Left lobe of liver (tissue), 2 donors: Measurements from ENCODE around the gene RSPRY1. TPM values are rescaled to one million over a fixed set of nuclear protein-coding genes. Genes with fewer than 3 reads are reported as not detected.
"Not testable (repeated sequence)": the region's sequence is repeated elsewhere in the genome, so short reads cannot be mapped to it uniquely, and the experiment has no call there.

Experiments used
- ATAC-seq: fragments of 200-7000 bp; cut with Tn5 transposase; one replicate; pipeline ENCODE4 v1.9.1; 2020; ENCODE audit warnings: mild to moderate bottlenecking, moderate library complexity
- DNase-seq: peaks from one replicate; pipeline ENCODE4 v3.0.0-alpha.2; 2020; ENCODE audit warnings: low spot score
- total RNA-seq: library from RNA; stranded (reverse); gene quantifications from one replicate; pipeline ENCODE4 v1.2.1, GENCODE V29; 2021
- donor health status: DM: no; HTN: no; CAD: no; lungs with moderate emphysema.
- donor health status: DM: no; HTN: yes; CAD: no.

The RSPRY1 gene
- total RNA-seq, 1 donor from 2014 or later = 18.1 TPM

DNA sequence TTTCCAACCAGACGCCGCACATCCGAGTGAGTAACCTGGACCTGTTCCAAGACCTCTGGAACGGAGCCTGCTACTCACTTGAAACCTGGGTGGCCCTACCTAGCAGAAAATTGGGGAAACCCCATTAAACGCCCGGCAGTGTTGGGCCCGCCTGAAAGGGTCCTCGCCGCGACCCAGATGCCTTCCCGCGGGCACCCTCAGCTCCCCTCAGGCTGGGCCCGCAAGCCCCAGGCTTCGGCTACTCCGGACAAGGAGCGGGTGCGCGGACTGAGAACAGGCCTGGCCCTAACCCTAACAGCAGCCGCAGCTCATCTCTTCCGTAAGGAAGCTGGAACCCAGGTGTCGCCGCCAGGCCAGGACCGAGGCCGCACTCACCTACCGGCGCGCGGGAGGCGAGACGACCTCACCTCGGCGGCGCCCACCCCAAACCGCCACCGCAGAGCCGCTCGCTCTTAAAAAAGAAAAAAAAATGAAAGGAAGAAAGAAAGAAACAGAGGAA, 634 bp upstream of the RSPRY1 start:
- DNase-seq (peak; percentile 63), ATAC-seq (peak; percentile 41)

DNA sequence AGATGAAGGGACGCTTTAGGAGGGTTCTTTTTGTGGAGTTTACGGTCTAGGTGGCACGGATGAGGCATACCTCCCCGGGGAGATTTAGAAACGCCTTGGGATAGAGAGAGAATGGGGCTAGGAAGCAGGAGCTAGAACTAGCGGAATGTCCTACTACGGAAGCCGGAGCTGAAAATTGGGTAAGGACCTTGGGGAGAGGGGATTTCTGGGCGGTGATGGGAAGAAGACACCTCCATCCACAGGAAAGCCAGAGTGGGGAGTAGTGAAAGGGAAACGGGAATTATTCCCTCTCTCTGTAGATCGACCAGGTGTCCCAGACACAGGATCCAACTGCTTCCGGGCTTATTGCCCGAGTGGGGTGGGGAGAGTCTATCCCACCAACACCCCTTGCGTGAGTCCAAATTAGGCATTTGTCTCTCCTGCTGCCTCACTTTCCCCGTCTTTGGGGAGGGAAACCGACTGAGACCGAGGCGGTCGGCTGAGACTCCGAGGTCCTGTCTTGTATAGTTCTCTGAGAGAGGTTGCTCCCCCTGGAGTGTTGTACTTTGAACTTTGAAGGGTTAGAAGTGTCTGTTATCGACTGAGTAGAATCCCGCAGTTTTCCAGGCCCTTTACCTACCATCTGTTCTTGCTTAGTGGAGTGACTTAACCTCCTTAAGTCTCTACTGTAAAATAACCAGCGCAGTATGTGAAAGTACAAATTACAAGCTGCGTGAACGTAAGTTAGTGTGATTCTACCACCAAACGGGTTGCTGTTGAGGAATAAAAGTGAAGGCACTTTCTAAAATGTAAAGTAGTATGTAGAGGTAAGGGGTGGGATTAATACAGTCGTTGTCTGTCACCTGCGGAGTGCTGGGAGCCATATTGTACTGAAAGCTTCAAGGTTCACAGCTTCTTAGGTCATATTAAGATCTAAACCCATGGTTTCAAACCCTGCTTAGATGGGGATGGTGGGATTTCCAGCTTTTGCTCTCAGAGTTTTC, 1.0 kb downstream of the RSPRY1 start:
- ATAC-seq = peak; percentile 33
- DNase-seq = peak; percentile 49

DNA sequence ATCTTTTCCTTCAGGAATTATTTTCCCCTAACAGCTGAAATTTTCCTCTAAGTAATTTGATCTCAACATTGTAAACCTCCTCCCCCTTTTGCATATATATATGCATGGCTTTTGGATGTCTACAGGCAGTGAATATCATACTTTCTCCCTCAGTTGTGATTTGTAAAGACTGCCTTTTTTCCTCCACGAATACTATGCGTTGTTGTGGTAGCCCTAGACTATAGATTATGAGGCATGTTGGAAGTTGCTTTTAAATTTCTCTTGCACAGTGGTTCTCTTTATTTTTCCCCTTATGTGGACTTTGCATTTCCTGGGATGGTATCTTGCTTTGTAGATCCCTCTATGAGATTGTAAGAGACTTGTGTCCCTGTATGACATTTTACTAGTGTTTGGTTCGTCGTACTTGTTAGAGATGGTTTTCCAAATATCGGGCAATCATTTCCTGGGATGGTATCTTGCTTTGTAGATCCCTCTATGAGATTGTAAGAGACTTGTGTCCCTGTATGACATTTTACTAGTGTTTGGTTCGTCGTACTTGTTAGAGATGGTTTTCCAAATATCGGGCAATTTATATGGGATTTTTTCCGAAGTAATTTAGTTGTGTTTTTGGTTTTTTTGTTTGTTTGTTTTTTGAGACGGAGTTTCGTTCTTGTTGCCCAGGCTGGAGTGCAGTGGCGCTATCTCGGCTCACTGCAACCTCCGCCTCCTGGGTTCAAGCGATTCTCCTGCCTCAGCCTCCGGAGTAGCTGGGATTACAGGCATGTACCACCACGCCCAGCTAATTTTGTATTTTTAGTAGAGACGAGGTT, 2.0 kb downstream of the RSPRY1 start:
- DNase-seq, ATAC-seq: not testable (repeated sequence)

DNA sequence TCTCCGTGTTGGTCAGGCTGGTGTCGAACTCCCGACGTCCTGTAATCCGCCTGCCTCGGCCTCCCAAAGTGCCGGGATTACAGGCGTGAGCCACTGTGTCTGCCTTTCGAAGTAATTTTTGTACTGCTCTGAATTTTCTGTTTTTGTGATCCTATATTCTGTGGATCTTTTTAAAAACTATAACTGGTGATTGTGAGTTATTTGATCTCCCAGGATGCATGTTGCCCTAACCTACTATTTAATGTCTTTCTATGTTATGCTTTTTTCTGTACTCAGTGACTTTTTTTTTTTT, 2.5 kb downstream of the RSPRY1 start:
- no peak for DNase-seq
- no peak for ATAC-seq

DNA sequence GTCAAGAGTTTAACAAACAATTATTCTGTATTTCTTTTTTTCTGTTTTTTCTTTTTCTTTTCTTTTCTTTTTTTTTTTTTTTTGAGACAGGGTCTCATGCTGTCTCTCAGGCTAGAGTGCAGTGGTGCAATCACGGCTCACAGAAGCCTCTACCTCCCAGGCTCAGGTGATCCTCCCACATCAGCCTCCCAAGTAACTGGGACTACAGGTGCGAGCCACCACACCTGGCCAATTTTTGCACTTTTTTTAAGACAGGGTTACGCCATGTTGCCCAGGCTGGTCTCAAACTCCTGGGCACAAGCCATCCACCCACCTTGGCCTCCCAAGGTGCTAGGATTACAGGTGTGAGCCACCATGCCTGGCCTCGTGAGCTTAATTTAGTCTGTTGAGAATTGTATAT, 3.4 kb downstream of the RSPRY1 start:
- not testable (repeated sequence) for ATAC-seq

DNA sequence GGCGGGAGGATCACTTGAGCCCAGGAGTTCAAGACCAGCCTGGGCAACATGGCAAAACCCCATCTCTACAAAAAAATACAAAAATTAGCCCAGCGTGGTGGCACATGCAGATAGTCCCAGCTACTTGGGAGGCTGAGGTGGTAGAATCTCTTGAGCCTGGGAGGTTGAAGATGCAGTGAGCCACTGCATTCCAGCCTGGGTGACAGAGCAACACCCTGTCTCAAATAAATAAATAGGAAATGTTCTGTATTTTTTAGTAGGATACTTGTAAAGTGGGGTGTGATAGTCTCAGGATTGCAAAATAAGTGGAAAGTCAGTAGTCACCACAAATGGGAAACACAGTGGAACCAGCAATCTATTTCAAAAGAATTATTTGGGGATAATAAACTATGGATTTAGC, 4.0 kb downstream of the RSPRY1 start:
- DNase-seq = no peak
- no peak for ATAC-seq

More for the DNA sequence above, 3.4 kb downstream of the RSPRY1 start:
- DNase-seq = not testable (repeated sequence)

DNA sequence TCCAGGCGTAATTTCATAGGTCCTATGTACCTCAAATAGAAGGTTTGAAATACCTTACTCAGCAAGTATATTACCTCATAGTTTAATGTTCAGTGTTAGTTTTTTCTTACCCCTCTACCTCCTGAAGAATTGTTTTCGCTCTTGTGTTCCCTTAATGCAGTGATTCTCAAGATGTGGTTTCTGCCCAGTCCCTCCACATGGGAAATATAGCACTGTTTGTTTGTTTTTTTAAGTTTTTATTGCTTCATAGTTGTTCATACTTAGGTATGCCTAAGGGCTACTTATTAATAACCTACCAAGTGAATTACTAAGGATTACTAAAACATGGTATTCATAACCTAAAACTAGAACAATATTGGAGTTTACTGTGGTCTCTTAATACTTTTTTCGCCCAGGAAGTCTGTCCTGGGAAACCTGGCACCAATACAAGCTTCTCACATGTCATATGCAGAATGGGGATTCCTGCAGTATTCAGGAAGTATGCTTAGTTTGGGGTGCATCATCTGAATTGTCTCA, 5.0 kb downstream of the RSPRY1 start:
- no peak for DNase-seq

DNA sequence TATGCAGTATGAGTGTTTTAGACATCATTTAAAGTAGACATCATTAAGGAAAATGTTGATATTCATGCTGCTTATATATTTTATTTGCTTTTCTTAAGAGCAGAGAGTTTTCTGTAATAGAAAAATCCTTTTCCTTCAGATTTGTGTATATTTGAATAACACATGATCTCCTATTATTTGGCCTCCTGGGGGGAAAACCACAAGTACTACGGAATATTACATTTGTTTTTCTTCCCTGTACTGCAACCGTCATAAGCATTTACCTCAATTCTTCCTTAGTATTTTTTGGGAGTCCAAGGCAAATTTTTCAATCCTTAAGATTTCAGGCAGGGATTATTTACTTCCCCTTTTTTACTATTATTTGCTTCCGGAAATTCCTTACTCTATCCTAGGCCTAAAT, 6.0 kb downstream of the RSPRY1 start:
- ATAC-seq (no peak), DNase-seq (no peak)

More for the DNA sequence above, 5.0 kb downstream of the RSPRY1 start:
- ATAC-seq = no peak

DNA sequence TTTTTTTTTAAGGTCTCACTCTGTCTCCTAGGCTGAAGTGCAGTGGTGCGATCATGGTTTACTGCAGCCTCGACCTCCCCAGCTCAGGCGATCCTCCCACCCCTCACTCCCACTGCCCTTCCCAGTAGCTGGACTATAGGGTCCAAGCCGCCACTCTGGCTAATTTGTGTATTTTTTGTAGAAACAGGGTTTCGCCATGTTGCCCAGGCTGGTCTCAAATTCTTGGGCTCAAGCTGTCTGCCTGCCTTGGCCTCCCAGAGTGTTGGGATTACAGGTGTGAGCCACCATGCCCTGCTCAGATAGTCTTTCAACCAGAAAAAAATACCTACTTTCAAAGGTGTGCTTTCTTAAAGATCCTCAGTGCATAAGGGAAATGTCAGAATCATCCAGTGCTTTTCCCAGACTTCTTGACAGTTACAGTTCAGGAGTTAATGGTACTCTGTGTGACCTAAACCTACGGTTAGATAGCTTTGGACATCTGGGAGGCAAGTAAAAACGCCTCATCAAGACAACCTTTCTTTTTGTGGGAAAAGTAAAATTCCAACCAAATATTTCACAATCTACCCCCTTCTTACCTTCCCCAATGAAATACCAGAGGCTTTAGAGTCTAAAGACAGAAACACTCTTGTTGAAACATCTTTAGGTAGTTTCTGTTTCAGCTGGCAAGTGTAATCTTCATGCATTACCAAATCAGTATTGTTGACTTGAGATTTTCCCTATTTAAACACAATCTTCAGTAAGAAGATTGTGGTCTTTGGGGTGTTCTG, 6.8 kb downstream of the RSPRY1 start:
- DNase-seq = no peak
- no peak for ATAC-seq

DNA sequence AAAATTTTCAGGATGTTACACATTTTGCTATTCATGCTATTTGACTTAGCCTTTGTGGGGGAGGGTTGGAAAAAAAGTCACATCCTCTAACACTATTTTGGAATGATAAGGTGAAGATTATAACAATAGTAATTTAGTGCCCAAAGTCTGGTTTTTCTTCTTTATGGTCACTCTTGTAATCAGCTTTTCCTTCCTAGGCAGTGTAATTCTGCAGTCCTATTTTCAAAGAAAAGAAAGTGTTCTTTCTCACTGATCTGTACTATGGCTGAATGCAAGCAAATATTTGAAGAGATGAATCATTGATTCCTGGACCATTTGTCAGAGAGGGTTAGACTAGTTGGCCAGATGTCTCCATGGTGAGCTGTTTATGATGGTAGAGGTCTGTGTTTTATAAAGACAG, 8.4 kb downstream of the RSPRY1 start:
- no peak for DNase-seq
- ATAC-seq = peak; percentile 78

DNA sequence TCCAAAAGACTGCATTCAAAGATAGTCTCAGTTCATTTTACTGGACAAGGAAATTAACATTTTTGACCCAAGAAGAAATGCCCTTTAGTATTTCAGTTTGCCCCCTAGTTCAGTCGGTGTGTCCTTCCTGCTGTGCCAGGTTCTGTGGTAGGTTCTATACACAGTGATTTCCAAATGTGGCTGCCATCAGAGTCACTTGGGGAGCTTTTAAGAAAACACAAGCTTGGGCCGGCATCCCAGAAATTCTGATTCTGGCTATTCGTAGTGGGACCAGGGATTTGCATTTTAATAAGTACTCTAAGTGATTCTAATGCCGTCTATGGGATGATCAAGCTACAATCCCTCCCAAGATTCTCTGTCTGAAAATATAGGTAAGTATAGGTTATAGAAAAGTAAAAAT, 10.2 kb downstream of the RSPRY1 start:
- peak; percentile 52 for ATAC-seq

DNA sequence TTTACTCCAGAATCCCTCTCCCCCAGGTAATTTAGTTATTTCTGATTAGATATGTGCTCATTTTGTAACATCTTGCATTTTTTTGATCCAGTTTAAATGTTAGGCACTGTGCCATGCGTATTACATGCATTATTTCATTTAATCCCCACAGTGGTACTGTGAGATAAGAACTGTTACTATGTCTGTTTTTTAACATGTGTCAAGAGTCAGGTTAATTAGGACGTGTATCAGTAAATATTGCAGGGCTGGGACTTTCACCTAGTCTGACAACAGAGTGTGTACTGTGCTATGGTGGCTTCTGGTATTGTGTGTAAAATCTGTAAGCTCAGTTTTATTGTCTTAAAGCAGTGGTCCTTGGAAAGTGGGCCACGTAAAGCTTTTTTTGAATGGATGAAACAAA, 10.6 kb downstream of the RSPRY1 start:
- ATAC-seq (peak; percentile 78), DNase-seq (no peak)

More for the DNA sequence above, 10.2 kb downstream of the RSPRY1 start:
- DNase-seq = no peak

DNA sequence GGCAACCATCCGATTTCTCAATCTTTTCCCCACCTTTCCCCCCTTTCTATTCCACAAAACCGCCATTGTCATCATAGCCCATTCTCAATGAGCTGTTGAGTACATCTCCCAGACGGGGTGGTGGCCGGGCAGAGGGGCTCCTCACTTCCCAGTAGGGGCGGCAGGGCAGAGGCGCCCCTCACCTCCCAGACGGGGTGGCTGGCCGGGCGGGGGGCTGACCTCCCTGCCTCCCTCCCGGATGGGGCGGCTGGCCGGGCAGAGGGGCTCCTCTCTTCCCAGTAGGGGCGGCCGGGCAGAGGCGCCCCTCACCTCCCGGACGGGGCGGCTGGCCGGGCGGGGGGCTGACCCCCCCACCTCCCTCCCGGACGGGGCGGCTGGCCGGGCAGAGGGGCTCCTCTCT, 14.2 kb downstream of the RSPRY1 start:
- not testable (repeated sequence) for DNase-seq, ATAC-seq

DNA sequence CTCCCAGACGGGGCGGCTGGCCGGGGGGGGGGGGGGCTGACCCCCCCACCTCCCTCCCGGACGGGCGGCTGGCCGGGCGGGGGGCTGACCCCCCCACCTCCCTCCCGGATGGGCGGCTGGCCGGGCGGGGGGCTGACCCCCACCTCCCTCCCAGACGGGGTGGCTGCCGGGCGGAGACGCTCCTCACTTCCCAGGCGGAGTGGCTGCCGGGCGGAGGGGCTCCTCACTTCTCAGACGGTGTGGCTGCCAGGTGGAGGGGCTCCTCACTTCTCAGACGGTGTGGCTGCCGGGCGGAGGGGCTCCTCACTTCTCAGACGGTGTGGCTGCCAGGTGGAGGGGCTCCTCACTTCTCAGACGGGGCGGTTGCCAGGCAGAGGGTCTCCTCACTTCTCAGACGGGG, 14.8 kb downstream of the RSPRY1 start:
- ATAC-seq, DNase-seq: not testable (repeated sequence)

DNA sequence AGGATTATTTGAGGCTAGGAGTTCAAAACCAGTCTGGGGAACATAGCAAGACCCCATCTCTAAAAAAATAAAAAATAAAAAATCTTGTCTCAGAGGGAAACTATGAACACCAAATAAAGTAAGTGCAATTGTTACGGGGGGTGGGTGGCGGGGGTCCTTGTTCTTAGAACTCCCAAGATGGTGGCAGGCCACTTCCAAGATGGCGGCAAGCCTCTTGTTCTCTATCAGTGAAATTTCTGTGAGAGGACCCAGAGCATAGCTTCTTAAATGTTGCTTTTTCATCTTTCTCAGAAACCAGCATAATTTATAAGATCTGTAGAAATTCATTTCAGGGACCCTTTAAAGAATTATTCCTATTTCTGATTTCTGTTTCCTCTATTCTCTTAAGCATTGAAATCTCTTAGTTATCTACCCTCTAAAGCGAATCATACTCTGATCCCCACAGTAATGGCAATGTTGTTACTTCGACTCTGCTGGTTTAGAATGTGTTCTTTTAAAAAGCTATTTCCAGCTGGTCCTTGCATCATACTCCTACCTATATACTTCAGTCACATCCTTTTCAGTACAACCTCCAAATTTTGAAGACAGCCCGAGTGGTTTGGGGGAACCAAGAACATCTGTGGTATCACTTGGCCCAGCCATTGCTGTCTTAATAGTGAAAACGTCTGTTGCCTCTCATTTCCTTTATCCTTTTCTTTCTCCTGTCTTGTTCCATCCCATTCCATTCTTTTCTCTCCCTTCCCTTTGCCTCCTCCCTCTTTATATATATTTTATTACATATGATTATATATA, 16.2 kb downstream of the RSPRY1 start:
- DNase-seq = no peak

DNA sequence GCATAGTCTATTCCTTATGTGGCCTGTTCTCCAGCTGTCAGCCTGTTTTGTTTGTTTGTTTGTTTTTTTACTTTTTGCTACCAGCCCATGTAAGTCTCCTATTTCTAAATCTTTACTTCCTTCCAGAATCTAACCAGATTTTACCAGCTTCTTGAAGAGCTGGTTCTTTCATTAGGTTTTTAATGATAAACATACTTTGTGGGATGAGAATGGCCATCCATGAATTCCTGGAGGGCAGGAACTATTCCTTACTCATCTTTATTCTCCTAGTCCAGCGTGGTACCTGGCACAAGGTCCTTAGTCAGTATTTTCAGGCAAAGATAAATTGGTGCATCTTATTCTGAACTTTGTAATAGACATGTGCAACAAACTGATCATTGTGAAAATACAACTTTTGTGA, 17.3 kb downstream of the RSPRY1 start:
- ATAC-seq = no peak
- DNase-seq = no peak

More for the DNA sequence above, 16.2 kb downstream of the RSPRY1 start:
- no peak for ATAC-seq

DNA sequence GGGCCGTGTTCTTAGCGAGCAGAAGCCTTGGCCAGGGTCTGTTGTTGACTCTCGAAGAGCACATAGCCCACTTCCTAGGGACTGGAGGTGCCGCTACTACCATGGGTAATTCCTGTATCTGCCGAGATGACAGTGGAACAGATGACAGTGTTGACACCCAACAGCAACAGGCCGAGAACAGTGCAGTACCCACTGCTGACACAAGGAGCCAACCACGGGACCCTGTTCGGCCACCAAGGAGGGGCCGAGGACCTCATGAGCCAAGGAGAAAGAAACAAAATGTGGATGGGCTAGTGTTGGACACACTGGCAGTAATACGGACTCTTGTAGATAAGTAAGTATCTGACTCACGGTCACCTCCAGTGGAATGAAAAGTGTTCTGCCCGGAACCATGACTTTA, 18.5 kb downstream of the RSPRY1 start:
- ATAC-seq = no peak
- DNase-seq = no peak

DNA sequence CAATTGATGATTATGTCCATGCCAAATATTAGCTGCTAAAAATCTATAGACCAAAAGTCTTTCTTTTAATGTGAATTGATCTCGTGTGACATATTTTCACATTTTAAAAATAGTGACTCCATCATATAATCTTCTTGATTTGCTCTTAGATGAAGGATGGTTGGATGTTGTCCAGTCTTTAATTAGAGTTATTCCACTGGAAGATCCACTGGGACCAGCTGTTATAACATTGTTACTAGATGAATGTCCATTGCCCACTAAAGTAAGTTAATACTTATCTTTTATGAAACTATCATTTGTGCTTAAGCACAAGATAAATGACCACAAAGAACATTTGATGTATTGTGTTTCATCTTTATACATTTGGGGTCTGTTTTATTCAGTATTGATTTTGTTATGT, 22.8 kb downstream of the RSPRY1 start:
- DNase-seq (no peak), ATAC-seq (no peak)

DNA sequence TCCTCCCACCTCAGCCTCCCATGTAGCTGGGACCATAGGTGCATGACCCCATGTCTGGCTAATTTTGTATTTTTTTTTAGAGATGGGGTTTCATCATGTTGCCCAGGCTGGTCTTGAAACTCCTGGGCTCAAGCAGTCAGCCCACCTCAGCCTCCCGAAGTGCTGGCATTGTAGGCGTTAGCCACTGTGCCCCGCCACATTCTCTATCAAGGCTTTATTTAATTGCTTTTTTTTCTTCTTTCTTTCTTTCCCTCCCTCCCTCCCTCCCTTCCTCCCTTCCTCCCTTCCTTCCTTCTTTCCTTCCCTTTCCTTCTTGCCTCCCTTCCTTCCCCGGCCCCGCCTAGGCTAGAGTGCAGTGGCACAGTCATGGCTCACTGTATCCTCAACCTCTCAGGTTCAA, 23.7 kb downstream of the RSPRY1 start:
- DNase-seq (no peak), ATAC-seq (no peak)

DNA sequence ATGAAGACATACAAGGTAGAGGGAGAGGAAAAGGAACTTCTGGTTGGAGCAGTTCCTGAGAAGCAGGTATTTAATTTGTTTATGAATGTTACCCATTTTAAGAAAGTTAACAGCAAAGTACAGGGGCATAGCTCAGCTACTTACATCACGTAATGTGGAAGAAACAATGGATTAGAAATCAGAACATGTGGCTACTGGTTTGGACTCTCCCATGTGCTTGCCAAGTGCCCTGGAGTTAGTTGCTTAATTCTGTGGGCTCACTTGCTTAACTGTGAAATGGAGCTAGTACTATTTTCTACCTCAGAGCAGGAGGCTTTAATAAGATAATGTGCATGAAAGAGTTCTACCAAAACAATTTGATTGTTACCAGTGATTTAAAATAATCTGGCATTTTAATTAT, 27.3 kb downstream of the RSPRY1 start:
- DNase-seq = peak; percentile 53
- peak; percentile 91 for ATAC-seq
